DND-41 (cell line): ENCODE data around the gene ZNF577.

Experiments used
- ATAC-seq: fragments of 200-7000 bp; cut with Tn5 transposase; 3 replicates; pipeline ENCODE4 v1.9.1; 2021; ENCODE audit warnings: low read depth; ENCODE audit not compliant: insufficient read depth
- DNase-seq: peaks from one replicate; pipeline ENCODE4 v3.0.0-alpha.2; 2020
- H2AFZ ChIP-seq: 2 replicates; pipeline ENCODE4 v1.6.0; 2012; ENCODE audit warnings: low read depth, low read length
- H3K27ac ChIP-seq: 2 replicates; pipeline ENCODE4 v1.5.1; 2012; ENCODE audit warnings: low read length, inconsistent platforms
- H3K27me3 ChIP-seq: fragments of 200-600 bp; sonication (generic); 2 replicates; pipeline ENCODE4 v1.6.0; 2012; ENCODE audit warnings: low read length, mild to moderate bottlenecking, inconsistent platforms; ENCODE audit not compliant: insufficient read depth, poor library complexity
- H3K36me3 ChIP-seq: 2 replicates; pipeline ENCODE4 v1.5.1; 2012; ENCODE audit warnings: low read length, inconsistent platforms; ENCODE audit not compliant: insufficient read depth
- H3K4me1 ChIP-seq: 2 replicates; pipeline ENCODE4 v1.5.1; 2012; ENCODE audit warnings: mild to moderate bottlenecking, low read length; ENCODE audit not compliant: insufficient read depth
- H3K4me2 ChIP-seq: 2 replicates; pipeline ENCODE4 v1.6.0; 2012; ENCODE audit warnings: mild to moderate bottlenecking, moderate library complexity, low read length, inconsistent platforms; ENCODE audit not compliant: insufficient read depth
- H3K4me3 ChIP-seq, 2 experiments: fragments of 200-600 bp in 1 of 2; shearing (Covaris generic) in 1 of 2; 2 replicates each; pipeline ENCODE4 v1.5.1; 2012 to 2016; ENCODE audit warnings: inconsistent platforms in 2 of 2, low read length in 2 of 2, mild to moderate bottlenecking in 2 of 2, low read depth in 1 of 2, moderate library complexity in 1 of 2
- H3K79me2 ChIP-seq: 2 replicates; pipeline ENCODE4 v1.6.0; 2012; ENCODE audit warnings: low read length, inconsistent platforms; ENCODE audit not compliant: insufficient read depth
- H3K9ac ChIP-seq: 2 replicates; pipeline ENCODE4 v1.6.0; 2012; ENCODE audit warnings: low read depth, mild to moderate bottlenecking, inconsistent platforms, low read length, moderate library complexity
- H3K9me3 ChIP-seq: 2 replicates; pipeline ENCODE4 v1.5.1; 2012; ENCODE audit warnings: low read length, moderate library complexity, mild to moderate bottlenecking, inconsistent platforms; ENCODE audit not compliant: insufficient read depth, severe bottlenecking
- H4K20me1 ChIP-seq: 2 replicates; pipeline ENCODE4 v1.6.0; 2012; ENCODE audit warnings: low read length; ENCODE audit not compliant: insufficient read depth
- CTCF ChIP-seq: IDR thresholded peaks from 2 replicates; pipeline ENCODE4 v1.5.1; 2012; ENCODE audit warnings: borderline replicate concordance, low read length, moderate library complexity, mild to moderate bottlenecking; ENCODE audit not compliant: poor library complexity, severe bottlenecking; ENCODE audit errors: extremely low read depth
- EZH2 ChIP-seq: IDR thresholded peaks from 3 replicates; pipeline ENCODE4 v1.6.1; 2012; ENCODE audit warnings: borderline replicate concordance, low read depth, mild to moderate bottlenecking, moderate library complexity, low read length, inconsistent platforms; ENCODE audit not compliant: severe bottlenecking

The ZNF577 gene

GRCh38 chr19:51926784-51927741, 39.3 kb upstream of the ZNF577 start, which contains the start of gene ZNF613:
Gene ZNF613 (plus strand): TSS chr19:51927472. CDS start chr19:51936221, 8,749 bp downstream.
- H3K9me3 ChIP-seq = peaks cover 34% of the 10 kb centered on the region
- TF ChIP-seq EZH2 (no peak), CTCF (peak; percentile 21)
- peak; percentile 93 for ATAC-seq

GRCh38 chr19:51926426-51926783, 38.7 kb upstream of the ZNF577 start:
- ATAC-seq (no peak), DNase-seq (no peak)
- TF ChIP-seq CTCF (no peak), EZH2 (no peak)
- Histone ChIP-seq H3K9me3 (peaks cover 36% of the 10 kb centered on the region), H3K4me1 (peaks cover 21% of the 10 kb centered on the region), H3K79me2 (peaks cover 21% of the 10 kb centered on the region), H3K4me3 (peak overlapping the region; percentile 85 to 91; a peak in 3 of 4 replicates), H3K9ac (peak overlapping the region; percentile 81), H2AFZ (peak overlapping the region; percentile 99), H3K36me3 (peaks cover 23% of the 10 kb centered on the region), H3K27ac (peak overlapping the region; percentile 96), H4K20me1 (no peaks in the 10 kb centered on the region), H3K4me2 (peak overlapping the region; percentile 82), H3K27me3 (no peaks in the 10 kb centered on the region)

More at GRCh38 chr19:51926784-51927741, 39.3 kb upstream of the ZNF577 start, which contains the start of gene ZNF613:
- H3K4me1 ChIP-seq = peaks cover 21% of the 10 kb centered on the region
- H4K20me1 ChIP-seq = no peaks in the 10 kb centered on the region
- peak within 1 kb of the TSS; percentile 82 for H3K4me2 ChIP-seq
- peak within 1 kb of the TSS; percentile 99 for H2AFZ ChIP-seq
- peak; percentile 90 for DNase-seq
- peaks cover 21% of the 10 kb centered on the region for H3K79me2 ChIP-seq
- H3K4me3 ChIP-seq = peak within 1 kb of the TSS; percentile 85 to 91
- H3K36me3 ChIP-seq = peaks cover 30% of the 10 kb centered on the region
- no peaks in the 10 kb centered on the region for H3K27me3 ChIP-seq
- H3K9ac ChIP-seq = peak within 1 kb of the TSS; percentile 81
- H3K27ac ChIP-seq = peak within 1 kb of the TSS; percentile 96

GRCh38 chr19:51921949-51922348, 34.2 kb upstream of the ZNF577 start:
- H3K4me2 ChIP-seq = no peak overlapping the region
- H4K20me1 ChIP-seq = no peaks in the 10 kb centered on the region
- ATAC-seq (no peak), DNase-seq (peak; percentile 36)
- H2AFZ ChIP-seq = no peak overlapping the region
- no peak overlapping the region for H3K27ac ChIP-seq
- H3K79me2 ChIP-seq = no peaks in the 10 kb centered on the region
- peaks cover 63% of the 10 kb centered on the region for H3K9me3 ChIP-seq
- H3K4me1 ChIP-seq = peaks cover 7% of the 10 kb centered on the region
- H3K9ac ChIP-seq = no peak overlapping the region
- no peak overlapping the region for H3K4me3 ChIP-seq
- TF ChIP-seq EZH2 = no peak
- TF ChIP-seq CTCF = no peak
- no peaks in the 10 kb centered on the region for H3K36me3 ChIP-seq
- no peaks in the 10 kb centered on the region for H3K27me3 ChIP-seq
